Measurements from ENCODE around the gene PNN. TPM values are rescaled to one million over a fixed set of nuclear protein-coding genes. Genes with fewer than 3 reads are reported as not detected.
A peak's percentile ranks its signal among the peaks of the same experiment; 100 is the strongest.
"Not testable (repeated sequence)": the region's sequence is repeated elsewhere in the genome, so short reads cannot be mapped to it uniquely, and the experiment has no call there.

The PNN gene
- polyA plus RNA-seq (2013, experiment 1 of 2; ENCODE audit: insufficient read length), result 44.2 TPM
- 33.9 TPM for polyA plus RNA-seq (2013, experiment 2 of 2; ENCODE audit: insufficient read length)

GRCh38 chr14:39174560-39175444, at the start of gene PNN:
PNN (plus strand) TSS chr14:39175254; CDS start chr14:39175280, 26 bp downstream.
- peak; percentile 100 for DNase-seq

GRCh38 chr14:39137835-39138234, 37.2 kb upstream of the PNN start:
- DNase-seq, result not testable (repeated sequence)

DNA sequence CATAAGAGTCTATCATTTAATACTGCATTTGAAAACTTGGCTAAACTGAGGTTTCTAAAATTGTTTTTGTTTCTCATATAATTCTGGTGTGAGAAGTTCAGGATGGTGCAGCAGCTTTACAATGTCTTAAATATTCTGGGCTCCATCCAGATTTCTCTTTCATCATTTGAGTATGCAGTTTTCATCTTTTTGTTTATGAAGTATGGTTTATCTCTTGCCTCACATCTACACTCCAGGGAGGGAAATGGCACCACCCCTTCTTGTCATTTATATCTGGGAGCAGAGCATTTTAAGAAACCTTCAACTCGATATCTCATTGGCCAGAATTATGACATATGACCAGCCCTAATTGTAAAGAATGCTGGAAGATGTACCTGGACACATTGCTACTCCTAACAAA, 36.6 kb upstream of the PNN start:
- no peak for DNase-seq

DNA sequence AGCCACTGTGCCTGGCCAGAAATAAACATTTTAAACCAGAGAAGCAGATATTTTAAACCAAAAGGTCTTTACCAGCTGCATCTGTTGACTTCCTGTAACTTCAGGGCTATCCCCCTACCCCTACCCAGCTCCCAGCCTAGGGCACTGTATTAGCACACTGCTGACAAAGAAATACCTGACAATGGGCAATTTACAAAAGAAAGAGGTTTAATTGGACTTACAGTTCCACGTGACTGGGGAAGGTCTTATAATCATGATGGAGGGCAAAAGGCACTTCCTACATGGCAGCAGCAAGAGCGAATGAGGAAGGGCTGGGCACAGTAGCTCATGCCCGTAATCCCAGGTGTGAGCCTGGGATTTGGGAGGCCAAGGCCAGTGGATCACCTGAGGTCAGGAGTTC, 34.9 kb upstream of the PNN start:
- DNase-seq, result no peak

GRCh38 chr14:39141623-39142022, 33.4 kb upstream of the PNN start:
- DNase-seq, result not testable (repeated sequence)

DNA sequence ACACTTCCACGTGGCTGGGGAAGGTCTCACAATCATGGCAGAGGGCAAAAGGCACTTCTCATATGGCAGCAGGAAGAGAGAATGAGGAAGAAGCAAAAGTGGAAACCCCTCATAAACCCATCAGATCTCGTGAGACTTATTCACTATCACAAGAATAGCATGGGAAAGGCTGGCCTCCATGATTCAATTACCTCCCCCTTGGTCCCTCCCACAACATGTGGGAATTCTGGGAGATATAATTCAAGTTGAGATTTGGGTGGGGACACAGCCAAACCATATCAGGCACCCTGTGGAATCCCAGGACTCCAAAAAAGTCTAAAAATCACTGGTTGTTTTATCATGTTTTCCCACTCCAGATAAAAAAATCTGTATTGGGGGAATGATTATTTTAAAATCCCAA, 31.8 kb upstream of the PNN start:
- DNase-seq, result not testable (repeated sequence)

DNA sequence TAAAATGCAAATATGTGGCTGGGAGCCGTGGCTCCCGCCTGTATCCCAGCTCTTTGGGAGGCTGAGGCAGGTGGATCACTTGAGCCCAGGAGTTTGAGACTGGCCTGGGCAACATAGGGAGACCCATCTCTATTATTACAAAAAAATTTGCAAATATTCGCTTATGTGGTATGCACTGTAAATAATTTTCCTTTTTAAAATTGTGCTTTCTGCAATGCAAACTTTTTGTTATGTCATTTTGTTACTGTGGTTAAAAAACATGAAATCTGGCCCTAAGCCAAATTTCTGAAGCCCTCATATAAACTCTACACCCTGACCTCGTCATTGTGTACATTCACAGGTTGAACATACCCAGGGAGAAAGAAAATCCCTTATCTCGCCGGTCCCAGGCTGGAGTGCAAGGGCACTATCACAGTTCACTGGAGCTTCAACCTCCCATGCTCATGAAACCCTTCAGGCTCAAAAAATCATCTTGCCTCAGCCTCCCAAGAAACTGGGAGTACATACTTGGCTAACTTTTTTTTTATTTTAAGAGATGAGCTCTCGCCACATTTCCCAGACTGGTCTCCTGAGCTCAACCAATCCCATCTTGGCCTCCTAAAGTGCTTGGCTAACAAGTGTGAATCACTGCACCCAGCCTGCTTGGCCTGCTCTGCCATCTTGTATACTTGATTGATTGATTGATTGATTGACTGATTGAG, 29.6 kb upstream of the PNN start:
- no peak for DNase-seq

GRCh38 chr14:39154594-39155189, 20.4 kb upstream of the PNN start:
- DNase-seq, result no peak

DNA sequence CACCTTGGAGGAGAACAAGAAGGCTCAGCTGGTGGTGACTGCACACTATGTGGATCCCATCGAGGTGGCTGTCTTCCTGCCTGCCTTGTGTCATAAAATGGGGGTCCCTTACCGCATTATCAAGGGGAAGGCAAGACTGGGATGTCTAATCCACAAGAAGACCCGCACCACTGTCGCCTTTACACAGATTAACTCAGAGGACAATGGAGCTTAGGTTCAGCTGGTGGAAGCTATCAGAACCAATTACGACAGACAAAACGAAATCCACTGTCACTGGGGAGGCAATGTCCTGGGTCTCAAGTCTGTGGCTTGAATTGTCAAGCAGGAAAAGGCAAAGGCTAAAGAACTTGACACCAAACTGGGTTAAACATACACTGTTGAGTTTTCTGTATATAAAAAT, 17.6 kb upstream of the PNN start:
- no peak for DNase-seq

DNA sequence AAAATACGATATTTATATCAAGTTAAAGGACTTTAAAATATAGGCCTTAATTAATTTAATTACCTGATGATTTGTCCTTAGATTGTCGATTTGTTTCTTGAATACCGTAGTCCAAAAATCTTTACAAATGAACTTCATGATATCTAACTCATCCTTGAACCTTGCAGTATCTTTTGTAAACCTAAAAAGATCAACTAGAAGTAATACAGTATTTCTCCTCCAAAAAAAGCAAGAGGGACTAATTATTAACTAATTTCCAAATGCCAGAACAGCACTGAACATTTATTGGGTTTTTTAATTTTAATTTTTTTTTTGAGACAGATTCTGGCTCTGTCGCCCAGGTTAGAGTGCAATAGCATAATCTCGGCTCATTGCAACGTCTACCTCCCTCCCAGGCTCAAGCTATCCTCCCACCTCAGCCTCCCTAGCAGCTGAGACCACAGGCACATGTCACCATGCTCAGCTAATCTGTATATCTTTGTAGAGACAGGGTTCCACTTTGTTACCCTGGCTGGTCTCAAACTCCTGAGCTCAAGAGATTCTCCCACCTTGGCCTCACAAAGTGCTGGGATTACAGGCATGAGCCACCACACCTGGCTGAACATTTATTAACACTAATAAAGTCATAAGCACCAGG, 16.7 kb upstream of the PNN start:
- DNase-seq, result no peak

DNA sequence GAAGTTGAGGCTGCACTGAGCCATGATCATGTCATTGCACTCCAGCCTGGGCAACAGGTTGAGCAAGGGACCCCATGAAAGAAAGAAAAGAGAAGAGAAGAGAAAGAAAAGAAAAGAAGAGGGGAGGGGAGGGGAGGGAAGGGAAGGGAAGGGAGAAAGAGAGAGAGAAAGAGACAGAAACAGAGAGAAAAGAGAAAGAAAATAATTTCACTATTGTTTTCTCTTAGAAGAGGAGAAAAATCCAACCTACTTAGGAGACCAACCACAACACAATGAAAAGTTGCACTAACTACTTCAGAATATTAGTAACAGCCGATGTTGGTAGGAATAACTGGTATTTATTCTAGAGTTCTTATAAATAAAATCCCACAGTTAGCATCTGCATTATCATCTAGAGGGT, 14.6 kb upstream of the PNN start:
- no peak for DNase-seq

DNA sequence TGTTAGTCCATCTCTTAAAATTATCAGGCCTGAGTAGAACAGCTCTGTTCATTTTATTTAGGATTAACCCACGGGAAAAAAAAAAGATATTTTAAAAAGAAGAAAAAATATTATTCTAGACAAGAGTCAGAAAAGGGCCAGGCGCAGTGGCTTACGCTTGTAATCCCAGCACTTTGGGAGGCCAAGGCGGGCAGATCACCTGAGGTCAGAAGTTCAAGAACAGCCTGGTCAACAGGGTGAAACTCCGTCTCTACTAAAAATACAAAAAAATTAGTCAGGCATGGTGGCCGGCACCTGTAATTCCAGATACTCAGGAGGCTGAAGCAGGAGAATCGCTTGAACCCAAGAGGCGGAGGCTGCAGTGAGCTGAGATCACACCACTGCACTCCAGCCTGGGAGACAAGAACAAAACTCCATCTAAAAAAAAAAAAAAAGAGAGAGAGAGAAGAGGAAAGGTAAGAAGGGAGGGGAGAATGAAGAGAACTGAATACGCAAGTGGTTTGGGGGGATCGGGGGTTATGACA, 7.2 kb upstream of the PNN start:
- not testable (repeated sequence) for DNase-seq

- DNase-seq, result no peak
Observed at GRCh38 chr14:39168591-39168990, 6.5 kb upstream of the PNN start.

DNA sequence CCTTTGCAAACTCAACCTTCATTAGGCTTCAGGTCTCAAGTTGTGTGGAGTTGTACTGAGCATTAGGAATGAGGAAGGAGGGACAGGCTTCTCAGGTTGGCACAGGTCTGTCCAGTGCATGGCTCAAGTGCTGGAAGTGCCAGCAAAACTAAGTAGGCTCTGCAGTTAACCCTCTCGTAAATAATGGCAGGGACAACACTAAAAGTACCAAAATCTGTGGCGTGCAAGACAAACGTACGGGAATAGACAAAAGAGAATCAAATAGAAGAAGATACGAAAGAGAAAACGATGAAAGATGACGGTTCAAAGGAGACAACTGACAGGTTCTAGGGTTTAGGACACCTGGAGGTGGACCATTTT, 5.5 kb upstream of the PNN start:
- DNase-seq, result no peak

DNA sequence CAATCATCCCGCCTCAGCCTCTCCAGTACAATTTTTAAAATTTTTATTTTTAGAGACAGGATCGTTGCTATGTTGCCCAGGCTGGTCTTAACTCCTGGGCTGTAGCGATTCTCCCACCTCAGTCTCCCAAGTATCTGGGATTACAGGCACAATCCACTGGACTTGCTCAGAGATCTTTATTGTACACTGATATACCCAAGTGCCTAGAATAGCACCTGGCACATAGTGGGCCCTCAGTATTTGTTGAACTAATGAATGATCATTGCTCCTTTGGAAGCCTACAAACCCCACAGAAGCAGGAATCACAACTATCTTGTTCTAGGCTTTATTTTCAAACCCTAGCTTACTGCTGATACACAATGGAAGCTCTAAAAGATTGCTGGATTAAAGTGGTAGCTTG, 1.9 kb upstream of the PNN start:
- no peak for DNase-seq

DNA sequence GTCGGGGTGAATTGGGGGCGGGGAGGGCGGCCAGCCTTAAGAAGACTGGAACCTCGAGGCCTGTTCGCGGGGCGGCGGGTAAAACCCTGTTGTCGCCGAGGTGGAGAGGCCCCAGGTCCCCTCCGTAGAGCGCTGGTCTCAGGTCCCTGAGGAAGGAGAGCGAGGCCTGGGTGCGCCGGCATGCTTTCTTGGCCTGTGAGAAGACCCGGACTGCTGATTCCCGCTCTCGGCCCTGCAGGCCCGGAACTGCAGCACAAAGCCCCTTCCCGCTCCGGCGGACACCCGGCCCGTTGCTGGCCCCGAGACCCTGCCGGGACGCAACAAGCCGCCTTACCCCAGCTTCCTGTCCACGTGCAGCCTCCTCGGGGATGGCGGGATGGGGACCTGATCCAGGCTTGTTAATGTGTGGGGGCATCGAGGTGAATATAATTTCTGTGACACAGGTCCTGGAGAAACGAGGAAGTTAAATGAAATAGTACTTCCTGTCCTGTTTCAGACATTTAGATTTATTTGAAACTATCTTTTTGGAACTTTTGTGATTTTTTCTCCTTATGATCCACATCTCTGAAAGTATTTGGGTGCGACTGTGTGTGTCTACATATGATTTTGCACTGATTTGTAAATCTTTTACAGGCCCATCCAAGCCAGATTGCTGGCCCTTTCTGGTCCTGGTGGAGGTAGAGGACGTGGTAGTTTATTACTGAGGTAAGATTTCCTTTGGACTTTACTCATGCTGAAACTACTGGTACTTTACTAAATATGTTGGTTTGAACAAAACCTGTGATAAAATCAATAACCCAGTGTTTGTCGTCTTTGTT, 600 bp downstream of the PNN start:
- DNase-seq, result peak; percentile 41

- DNase-seq, result no peak
Observed at GRCh38 chr14:39176263-39177167, 1.5 kb downstream of the PNN start.

- no peak for DNase-seq
Observed at GRCh38 chr14:39177168-39177545, 2.1 kb downstream of the PNN start.

DNA sequence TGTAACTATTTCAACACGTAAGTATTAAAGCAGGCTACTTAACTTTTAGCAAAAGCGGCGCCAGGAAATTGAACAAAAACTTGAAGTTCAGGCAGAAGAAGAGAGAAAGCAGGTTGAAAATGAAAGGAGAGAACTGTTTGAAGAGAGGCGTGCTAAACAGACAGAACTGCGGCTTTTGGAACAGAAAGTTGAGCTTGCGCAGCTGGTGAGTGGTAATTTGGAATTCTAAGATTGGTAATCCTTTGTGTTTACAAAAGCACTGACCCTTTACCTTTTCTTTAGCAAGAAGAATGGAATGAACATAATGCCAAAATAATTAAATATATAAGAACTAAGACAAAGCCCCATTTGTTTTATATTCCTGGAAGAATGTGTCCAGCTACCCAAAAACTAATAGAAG, 4.0 kb downstream of the PNN start:
- no peak for DNase-seq

- DNase-seq, result no peak
Observed at GRCh38 chr14:39180553-39180952, 5.5 kb downstream of the PNN start.
